WTC11 (cell line): Measurements from ENCODE around the gene KCNC3. TPM values are rescaled to one million over a fixed set of nuclear protein-coding genes. Genes with fewer than 3 reads are reported as not detected.
"Not testable (repeated sequence)": the region's sequence is repeated elsewhere in the genome, so short reads cannot be mapped to it uniquely, and the experiment has no call there.

Experiments
- ATAC-seq: fragments of 200-7000 bp; cut with Tn5 transposase; 2 replicates; pipeline ENCODE4 v1.10.0; 2021; ENCODE audit warnings: mild to moderate bottlenecking, moderate library complexity
- CTCF ChIA-PET: fragments of 300-600 bp; sonication (Branson Sonifier 250); formaldehyde crosslinking; loops from one replicate; lab custom pipeline; 2021; ENCODE audit warnings: antibody characterized with exemption; lab: Charles Lee
- POLR2A ChIA-PET: fragments of 350-600 bp; sonication (Branson Sonifier 250); formaldehyde crosslinking; loops from one replicate; lab custom pipeline; 2021; ENCODE audit warnings: antibody characterized with exemption; lab: Charles Lee
- DNase-seq: peaks from one replicate; pipeline ENCODE4 v3.0.0; 2021; ENCODE audit warnings: low spot score
- H3K27ac Mint-ChIP-seq: 2 replicates; pipeline ENCODE4 v1.8.0; 2021; ENCODE audit warnings: mixed read lengths
- H3K27me3 Mint-ChIP-seq: 2 replicates; pipeline ENCODE4 v1.8.0; 2021; ENCODE audit warnings: low read depth, mild to moderate bottlenecking, moderate library complexity, mixed read lengths
- H3K36me3 Mint-ChIP-seq: 2 replicates; pipeline ENCODE4 v1.8.0; 2021; ENCODE audit warnings: mixed read lengths
- H3K4me1 Mint-ChIP-seq: 2 replicates; pipeline ENCODE4 v1.8.0; 2022; ENCODE audit warnings: mixed read lengths
- H3K4me3 Mint-ChIP-seq: 2 replicates; pipeline ENCODE4 v1.8.0; 2021; ENCODE audit warnings: mild to moderate bottlenecking, moderate library complexity, mixed read lengths
- H3K9me3 Mint-ChIP-seq: 2 replicates; pipeline ENCODE4 v1.8.0; 2021; ENCODE audit warnings: mixed read lengths
- CREM ChIP-seq: sonication (generic); formaldehyde crosslinking; IDR thresholded peaks from 2 replicates; pipeline ENCODE4 v1.8.1; 2022; ENCODE audit warnings: mild to moderate bottlenecking, missing genetic modification reagents, moderate library complexity
- EMX1 ChIP-seq: fragments of 250-450 bp; sonication (Bioruptor Pico); IDR thresholded peaks from 2 replicates; pipeline ENCODE4 v1.8.0; 2021; ENCODE audit warnings: mild to moderate bottlenecking
- ESRRA ChIP-seq: sonication (generic); formaldehyde crosslinking; IDR thresholded peaks from 2 replicates; pipeline ENCODE4 v1.8.1; 2022; ENCODE audit warnings: mild to moderate bottlenecking, missing genetic modification reagents, borderline replicate concordance
- MXD4 ChIP-seq: fragments of 250-450 bp; sonication (Bioruptor Pico); IDR thresholded peaks from 2 replicates; pipeline ENCODE4 v1.8.0; 2021; ENCODE audit warnings: mild to moderate bottlenecking, moderate library complexity, borderline replicate concordance
- MYBL2 ChIP-seq: sonication (generic); formaldehyde crosslinking; IDR thresholded peaks from 2 replicates; pipeline ENCODE4 v1.8.1; 2023; ENCODE audit warnings: mild to moderate bottlenecking, moderate library complexity, missing genetic modification reagents
- SOX15 ChIP-seq: fragments of 250-450 bp; sonication (Bioruptor Pico); IDR thresholded peaks from 2 replicates; pipeline ENCODE4 v1.9.0; 2021; ENCODE audit warnings: mild to moderate bottlenecking
- TP53 ChIP-seq: sonication (generic); formaldehyde crosslinking; IDR thresholded peaks from 2 replicates; pipeline ENCODE4 v1.8.1; 2023; ENCODE audit warnings: mild to moderate bottlenecking, missing genetic modification reagents
- ZNF423 ChIP-seq: fragments of 250-450 bp; sonication (Bioruptor Pico); IDR thresholded peaks from 2 replicates; pipeline ENCODE4 v2.1.2; 2022; ENCODE audit warnings: mild to moderate bottlenecking, moderate library complexity
- total RNA-seq: library from RNA; stranded (reverse); gene quantifications from 3 replicates; pipeline ENCODE4 v1.2.3, GENCODE V29; 2021
- TF ChIP-seq, protein P1 (sequence below): sonication (generic); formaldehyde crosslinking; IDR thresholded peaks from 2 replicates; pipeline ENCODE4 v1.8.1; 2022; ENCODE audit warnings: low read depth, mild to moderate bottlenecking, moderate library complexity, missing genetic modification reagents, borderline replicate concordance
- TF ChIP-seq, protein P2 (sequence below): sonication (generic); formaldehyde crosslinking; IDR thresholded peaks from 2 replicates; pipeline ENCODE4 v1.8.1; 2022; ENCODE audit warnings: mild to moderate bottlenecking, moderate library complexity, missing genetic modification reagents
- TF ChIP-seq, protein P3 (sequence below): sonication (generic); formaldehyde crosslinking; IDR thresholded peaks from 2 replicates; pipeline ENCODE4 v1.8.0; 2022; ENCODE audit warnings: mild to moderate bottlenecking, missing genetic modification reagents
- TF ChIP-seq, protein P4 (sequence below): fragments of 200-600 bp; IDR thresholded peaks from 2 replicates; pipeline ENCODE4 v1.8.0; 2022; ENCODE audit warnings: antibody characterized with exemption
- TF ChIP-seq, protein P5 (sequence below): sonication (generic); formaldehyde crosslinking; IDR thresholded peaks from 2 replicates; pipeline ENCODE4 v1.8.0; 2022; ENCODE audit warnings: missing genetic modification reagents

KCNC3 gene
- total RNA-seq, 1 experiment from 2014 or later: 8.5 TPM

DNA sequence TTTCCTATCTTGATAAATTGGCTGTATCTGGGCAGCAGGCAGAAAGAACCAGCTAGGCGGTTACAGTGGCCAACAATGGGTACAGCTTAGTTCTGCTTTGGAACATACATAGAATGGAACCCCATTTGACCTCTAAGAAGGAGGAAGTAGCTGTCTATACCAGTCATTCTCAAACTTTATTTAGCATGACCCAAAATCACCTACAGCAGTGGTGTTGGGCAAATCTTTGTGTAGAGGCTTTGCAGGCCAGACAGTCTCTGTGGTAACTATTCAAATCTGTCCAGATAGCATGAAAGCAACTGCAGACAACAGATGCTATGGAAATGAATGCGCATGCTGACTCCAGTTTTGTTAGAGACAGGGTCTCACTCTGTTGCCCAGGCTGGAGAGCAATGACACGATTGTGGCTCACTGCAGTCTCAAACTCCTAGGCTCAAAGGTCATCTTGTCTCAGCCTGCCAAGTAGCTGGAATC is 12.0 kb upstream of the KCNC3 start:
- TF ChIP-seq, protein P1, sequence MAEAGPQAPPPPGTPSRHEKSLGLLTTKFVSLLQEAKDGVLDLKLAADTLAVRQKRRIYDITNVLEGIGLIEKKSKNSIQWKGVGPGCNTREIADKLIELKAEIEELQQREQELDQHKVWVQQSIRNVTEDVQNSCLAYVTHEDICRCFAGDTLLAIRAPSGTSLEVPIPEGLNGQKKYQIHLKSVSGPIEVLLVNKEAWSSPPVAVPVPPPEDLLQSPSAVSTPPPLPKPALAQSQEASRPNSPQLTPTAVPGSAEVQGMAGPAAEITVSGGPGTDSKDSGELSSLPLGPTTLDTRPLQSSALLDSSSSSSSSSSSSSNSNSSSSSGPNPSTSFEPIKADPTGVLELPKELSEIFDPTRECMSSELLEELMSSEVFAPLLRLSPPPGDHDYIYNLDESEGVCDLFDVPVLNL (CRISPR knock-in tag): no peak
- TF ChIP-seq MYBL2 (CRISPR knock-in tag): no peak
- no peak for TF ChIP-seq ESRRA (CRISPR knock-in tag)
- TF ChIP-seq, protein P2, sequence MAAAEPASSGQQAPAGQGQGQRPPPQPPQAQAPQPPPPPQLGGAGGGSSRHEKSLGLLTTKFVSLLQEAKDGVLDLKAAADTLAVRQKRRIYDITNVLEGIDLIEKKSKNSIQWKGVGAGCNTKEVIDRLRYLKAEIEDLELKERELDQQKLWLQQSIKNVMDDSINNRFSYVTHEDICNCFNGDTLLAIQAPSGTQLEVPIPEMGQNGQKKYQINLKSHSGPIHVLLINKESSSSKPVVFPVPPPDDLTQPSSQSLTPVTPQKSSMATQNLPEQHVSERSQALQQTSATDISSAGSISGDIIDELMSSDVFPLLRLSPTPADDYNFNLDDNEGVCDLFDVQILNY (CRISPR knock-in tag): no peak
- no peak for TF ChIP-seq CREM
- TF ChIP-seq, protein P3, sequence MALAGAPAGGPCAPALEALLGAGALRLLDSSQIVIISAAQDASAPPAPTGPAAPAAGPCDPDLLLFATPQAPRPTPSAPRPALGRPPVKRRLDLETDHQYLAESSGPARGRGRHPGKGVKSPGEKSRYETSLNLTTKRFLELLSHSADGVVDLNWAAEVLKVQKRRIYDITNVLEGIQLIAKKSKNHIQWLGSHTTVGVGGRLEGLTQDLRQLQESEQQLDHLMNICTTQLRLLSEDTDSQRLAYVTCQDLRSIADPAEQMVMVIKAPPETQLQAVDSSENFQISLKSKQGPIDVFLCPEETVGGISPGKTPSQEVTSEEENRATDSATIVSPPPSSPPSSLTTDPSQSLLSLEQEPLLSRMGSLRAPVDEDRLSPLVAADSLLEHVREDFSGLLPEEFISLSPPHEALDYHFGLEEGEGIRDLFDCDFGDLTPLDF (CRISPR knock-in tag): no peak
- TF ChIP-seq ZNF423: no peak
- TF ChIP-seq, protein P4, sequence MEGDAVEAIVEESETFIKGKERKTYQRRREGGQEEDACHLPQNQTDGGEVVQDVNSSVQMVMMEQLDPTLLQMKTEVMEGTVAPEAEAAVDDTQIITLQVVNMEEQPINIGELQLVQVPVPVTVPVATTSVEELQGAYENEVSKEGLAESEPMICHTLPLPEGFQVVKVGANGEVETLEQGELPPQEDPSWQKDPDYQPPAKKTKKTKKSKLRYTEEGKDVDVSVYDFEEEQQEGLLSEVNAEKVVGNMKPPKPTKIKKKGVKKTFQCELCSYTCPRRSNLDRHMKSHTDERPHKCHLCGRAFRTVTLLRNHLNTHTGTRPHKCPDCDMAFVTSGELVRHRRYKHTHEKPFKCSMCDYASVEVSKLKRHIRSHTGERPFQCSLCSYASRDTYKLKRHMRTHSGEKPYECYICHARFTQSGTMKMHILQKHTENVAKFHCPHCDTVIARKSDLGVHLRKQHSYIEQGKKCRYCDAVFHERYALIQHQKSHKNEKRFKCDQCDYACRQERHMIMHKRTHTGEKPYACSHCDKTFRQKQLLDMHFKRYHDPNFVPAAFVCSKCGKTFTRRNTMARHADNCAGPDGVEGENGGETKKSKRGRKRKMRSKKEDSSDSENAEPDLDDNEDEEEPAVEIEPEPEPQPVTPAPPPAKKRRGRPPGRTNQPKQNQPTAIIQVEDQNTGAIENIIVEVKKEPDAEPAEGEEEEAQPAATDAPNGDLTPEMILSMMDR: no peak
- Mint-ChIP-seq H3K4me3 (no peak overlapping the region), H3K9me3 (peaks cover 22% of the 10 kb centered on the region), H3K4me1 (no peaks in the 10 kb centered on the region), H3K36me3 (peaks cover 37% of the 10 kb centered on the region), H3K27ac (no peak overlapping the region), H3K27me3 (peaks cover 16% of the 10 kb centered on the region)
- no peak for DNase-seq
- ChIA-PET POLR2A (no interaction called here), CTCF (interaction anchor here (1.8 kb wide), 1 partner anchor 16 kb away, joined by 7 read pairs; no protein-coding TSS in a partner anchor)
- ATAC-seq: no peak

DNA sequence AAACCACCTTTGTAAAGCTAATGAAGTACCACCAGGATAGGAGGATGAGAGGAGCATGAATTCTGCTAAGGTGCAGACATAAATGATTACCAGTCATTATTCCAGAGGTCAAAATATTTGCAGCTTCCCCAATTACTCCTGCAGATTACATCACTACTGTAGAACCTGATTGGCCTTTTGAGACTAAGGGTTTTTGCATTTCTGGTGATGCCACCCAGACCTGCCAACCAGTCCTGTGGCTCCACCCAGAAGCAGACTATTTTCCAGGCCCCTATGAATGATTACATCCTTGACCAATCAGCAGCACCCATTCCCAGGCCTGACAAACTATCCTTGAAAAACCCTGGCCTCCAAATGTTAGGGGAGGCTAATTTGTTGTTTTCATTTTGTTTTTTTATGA is 11.2 kb upstream of the KCNC3 start:
- CTCF ChIA-PET: interaction anchor here (1.8 kb wide), 1 partner anchor 17 kb away, joined by 7 read pairs; no protein-coding TSS in a partner anchor
- Mint-ChIP-seq H3K27ac (no peak overlapping the region), H3K4me3 (no peak overlapping the region), H3K9me3 (peaks cover 20% of the 10 kb centered on the region), H3K4me1 (peaks cover 6% of the 10 kb centered on the region), H3K36me3 (peaks cover 32% of the 10 kb centered on the region), H3K27me3 (peaks cover 22% of the 10 kb centered on the region)
- ATAC-seq (no peak), DNase-seq (no peak)
- POLR2A ChIA-PET: no interaction called here
- TF ChIP-seq TP53 (CRISPR knock-in tag): no peak
- TF ChIP-seq, protein P5, sequence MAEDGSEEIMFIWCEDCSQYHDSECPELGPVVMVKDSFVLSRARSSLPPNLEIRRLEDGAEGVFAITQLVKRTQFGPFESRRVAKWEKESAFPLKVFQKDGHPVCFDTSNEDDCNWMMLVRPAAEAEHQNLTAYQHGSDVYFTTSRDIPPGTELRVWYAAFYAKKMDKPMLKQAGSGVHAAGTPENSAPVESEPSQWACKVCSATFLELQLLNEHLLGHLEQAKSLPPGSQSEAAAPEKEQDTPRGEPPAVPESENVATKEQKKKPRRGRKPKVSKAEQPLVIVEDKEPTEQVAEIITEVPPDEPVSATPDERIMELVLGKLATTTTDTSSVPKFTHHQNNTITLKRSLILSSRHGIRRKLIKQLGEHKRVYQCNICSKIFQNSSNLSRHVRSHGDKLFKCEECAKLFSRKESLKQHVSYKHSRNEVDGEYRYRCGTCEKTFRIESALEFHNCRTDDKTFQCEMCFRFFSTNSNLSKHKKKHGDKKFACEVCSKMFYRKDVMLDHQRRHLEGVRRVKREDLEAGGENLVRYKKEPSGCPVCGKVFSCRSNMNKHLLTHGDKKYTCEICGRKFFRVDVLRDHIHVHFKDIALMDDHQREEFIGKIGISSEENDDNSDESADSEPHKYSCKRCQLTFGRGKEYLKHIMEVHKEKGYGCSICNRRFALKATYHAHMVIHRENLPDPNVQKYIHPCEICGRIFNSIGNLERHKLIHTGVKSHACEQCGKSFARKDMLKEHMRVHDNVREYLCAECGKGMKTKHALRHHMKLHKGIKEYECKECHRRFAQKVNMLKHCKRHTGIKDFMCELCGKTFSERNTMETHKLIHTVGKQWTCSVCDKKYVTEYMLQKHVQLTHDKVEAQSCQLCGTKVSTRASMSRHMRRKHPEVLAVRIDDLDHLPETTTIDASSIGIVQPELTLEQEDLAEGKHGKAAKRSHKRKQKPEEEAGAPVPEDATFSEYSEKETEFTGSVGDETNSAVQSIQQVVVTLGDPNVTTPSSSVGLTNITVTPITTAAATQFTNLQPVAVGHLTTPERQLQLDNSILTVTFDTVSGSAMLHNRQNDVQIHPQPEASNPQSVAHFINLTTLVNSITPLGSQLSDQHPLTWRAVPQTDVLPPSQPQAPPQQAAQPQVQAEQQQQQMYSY (CRISPR knock-in tag): no peak
- TF ChIP-seq EMX1 (CRISPR knock-in tag): no peak
- no peak for TF ChIP-seq SOX15 (CRISPR knock-in tag)
- TF ChIP-seq MXD4 (CRISPR knock-in tag): no peak
- TF ChIP-seq, protein P1 (CRISPR knock-in tag): no peak

DNA sequence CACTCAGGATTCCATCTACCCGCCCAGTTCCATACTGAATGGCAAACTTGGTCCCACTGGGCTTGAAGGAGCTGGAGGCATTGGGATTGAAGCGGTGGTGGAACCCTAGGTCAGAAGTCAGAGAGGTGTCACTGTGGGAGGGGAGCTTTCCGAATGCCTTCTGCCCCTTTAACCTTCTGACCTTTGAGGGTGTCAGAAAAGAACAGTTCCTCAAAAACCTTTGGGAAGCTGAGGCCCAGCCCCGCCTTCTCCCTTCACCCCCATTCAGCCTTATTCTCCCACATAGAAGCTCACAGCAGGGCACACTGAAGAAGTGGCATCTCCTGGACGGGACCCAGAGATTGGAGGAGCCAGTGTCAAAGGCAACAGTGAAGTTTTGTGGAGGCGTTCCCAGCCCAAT is 7.9 kb upstream of the KCNC3 start:
- H3K4me3 Mint-ChIP-seq, ATAC-seq, DNase-seq, POLR2A ChIA-PET, H3K27ac Mint-ChIP-seq, H3K9me3 Mint-ChIP-seq: not testable (repeated sequence)
- H3K4me1 Mint-ChIP-seq: peaks cover 21% of the 10 kb centered on the region
- CTCF ChIA-PET: interaction anchor here (0.5 kb wide), 1 partner anchor 10 kb away, joined by 4 read pairs; no protein-coding TSS in a partner anchor
- H3K36me3 Mint-ChIP-seq: peaks cover 18% of the 10 kb centered on the region
- H3K27me3 Mint-ChIP-seq: peaks cover 35% of the 10 kb centered on the region
